Neural progenitor cell (in vitro differentiated cells): ENCODE data around the gene GRIK2. TPM values are rescaled to one million over a fixed set of nuclear protein-coding genes. Genes with fewer than 3 reads are reported as not detected.

Experiments
- DNase-seq: peaks from one replicate; pipeline ENCODE4 v3.0.0-alpha.2; 2016; ENCODE audit warnings: low spot score
- H2AFZ ChIP-seq: fragments of 200-600 bp; sonication (generic); replicated peaks from 2 replicates; pipeline ENCODE4 v1.6.1; 2016; ENCODE audit warnings: antibody characterized with exemption
- H3F3A ChIP-seq: fragments of 200-600 bp; sonication (generic); 2 replicates; pipeline ENCODE4 v1.6.1; 2016; ENCODE audit warnings: antibody characterized with exemption, low read depth
- H3K27ac ChIP-seq: fragments of 200-600 bp; sonication (generic); 2 replicates; pipeline ENCODE4 v1.5.1; 2016; ENCODE audit warnings: mild to moderate bottlenecking
- H3K27me3 ChIP-seq: fragments of 200-600 bp; sonication (generic); 2 replicates; pipeline ENCODE4 v1.6.1; 2016; ENCODE audit warnings: mild to moderate bottlenecking, moderate library complexity
- H3K36me3 ChIP-seq: fragments of 200-600 bp; sonication (generic); 2 replicates; pipeline ENCODE4 v1.5.1; 2016
- H3K4me1 ChIP-seq: fragments of 200-600 bp; sonication (generic); 2 replicates; pipeline ENCODE4 v1.6.1; 2016; ENCODE audit warnings: mixed run types
- H3K4me2 ChIP-seq: fragments of 200-600 bp; sonication (generic); 2 replicates; pipeline ENCODE4 v1.6.1; 2016
- H3K4me3 ChIP-seq: fragments of 200-600 bp; sonication (generic); 2 replicates; pipeline ENCODE4 v1.5.1; 2016
- H3K79me2 ChIP-seq: fragments of 200-600 bp; sonication (generic); 2 replicates; pipeline ENCODE4 v1.6.1; 2016; ENCODE audit warnings: low read depth
- H3K9ac ChIP-seq: fragments of 200-600 bp; sonication (generic); 2 replicates; pipeline ENCODE4 v1.6.1; 2016
- H3K9me3 ChIP-seq: fragments of 200-600 bp; sonication (generic); 2 replicates; pipeline ENCODE4 v1.5.1; 2016; ENCODE audit warnings: low read depth
- H4K20me1 ChIP-seq: fragments of 200-600 bp; sonication (generic); 2 replicates; pipeline ENCODE4 v1.6.1; 2016; ENCODE audit warnings: low read depth
- H3K27ac Mint-ChIP-seq: 3 replicates; pipeline ENCODE4 v1.8.0; 2021; ENCODE audit warnings: mixed read lengths
- H3K27me3 Mint-ChIP-seq: 2 replicates; pipeline ENCODE4 v1.8.0; 2022; ENCODE audit warnings: low read depth, mild to moderate bottlenecking, inconsistent platforms, moderate library complexity, mixed read lengths; ENCODE audit not compliant: insufficient read depth
- H3K36me3 Mint-ChIP-seq: 3 replicates; pipeline ENCODE4 v1.8.0; 2021; ENCODE audit warnings: mixed read lengths
- H3K4me1 Mint-ChIP-seq: 3 replicates; pipeline ENCODE4 v1.8.0; 2021; ENCODE audit warnings: mixed read lengths
- H3K4me3 Mint-ChIP-seq: 3 replicates; pipeline ENCODE4 v1.8.0; 2021; ENCODE audit warnings: mild to moderate bottlenecking, moderate library complexity, mixed read lengths
- H3K9me3 Mint-ChIP-seq: 3 replicates; pipeline ENCODE4 v1.8.0; 2020; ENCODE audit warnings: mixed read lengths
- CTCF ChIP-seq: fragments of 200-600 bp; sonication (generic); IDR thresholded peaks from 2 replicates; pipeline ENCODE4 v1.5.1; 2017; ENCODE audit warnings: antibody characterized with exemption, mild to moderate bottlenecking
- EZH2 ChIP-seq: fragments of 200-600 bp; sonication (generic); IDR thresholded peaks from 2 replicates; pipeline ENCODE4 v1.6.1; 2017; ENCODE audit warnings: antibody characterized with exemption, mild to moderate bottlenecking, moderate library complexity
- EZH2phosphoT487 ChIP-seq: fragments of 200-600 bp; sonication (generic); IDR thresholded peaks from 2 replicates; pipeline ENCODE4 v1.6.1; 2017; ENCODE audit warnings: antibody characterized with exemption
- total RNA-seq: library from RNA; depleted of rRNA; stranded (reverse); fragments of >200 nt; gene quantifications from 2 replicates; pipeline ENCODE4 v1.2.3, GENCODE V29; 2015; ENCODE audit warnings: low replicate concordance

GRIK2 gene
- total RNA-seq, 1 donor from 2014 or later = 0.88 TPM

- H3K9me3 Mint-ChIP-seq = no peaks in the 10 kb centered on the region
- no peak for DNase-seq
- Histone ChIP-seq H3K4me1 (no peaks in the 10 kb centered on the region), H2AFZ (no peak overlapping the region), H3K9me3 (no peaks in the 10 kb centered on the region), H3K27me3 (no peaks in the 10 kb centered on the region), H3K4me3 (no peak overlapping the region), H3K4me2 (no peak overlapping the region), H3K36me3 (no peaks in the 10 kb centered on the region), H3K79me2 (no peaks in the 10 kb centered on the region), H3F3A (no peaks in the 10 kb centered on the region), H4K20me1 (no peaks in the 10 kb centered on the region), H3K27ac (no peak overlapping the region), H3K9ac (no peak overlapping the region)
- no peak overlapping the region for H3K27ac Mint-ChIP-seq
- no peaks in the 10 kb centered on the region for H3K27me3 Mint-ChIP-seq
- TF ChIP-seq CTCF (no peak), EZH2 (no peak), EZH2phosphoT487 (no peak)
- H3K36me3 Mint-ChIP-seq = no peaks in the 10 kb centered on the region
- no peaks in the 10 kb centered on the region for H3K4me1 Mint-ChIP-seq
- H3K4me3 Mint-ChIP-seq = no peak overlapping the region
Observed at GRCh38 chr6:101577091-101577490, 183.6 kb downstream of the GRIK2 start.

GRCh38 chr6:101578306-101578705 is 184.8 kb downstream of the GRIK2 start:
- no peaks in the 10 kb centered on the region for H3K9me3 ChIP-seq
- no peaks in the 10 kb centered on the region for H3K27me3 ChIP-seq
- H3F3A ChIP-seq = no peaks in the 10 kb centered on the region
- Mint-ChIP-seq H3K4me3 (no peak overlapping the region), H3K36me3 (no peaks in the 10 kb centered on the region), H3K27ac (no peak overlapping the region), H3K9me3 (no peaks in the 10 kb centered on the region), H3K4me1 (no peaks in the 10 kb centered on the region), H3K27me3 (no peaks in the 10 kb centered on the region)
- TF ChIP-seq CTCF (no peak), EZH2phosphoT487 (no peak), EZH2 (no peak)
- H3K79me2 ChIP-seq = no peaks in the 10 kb centered on the region
- no peak overlapping the region for H3K9ac ChIP-seq
- DNase-seq = no peak
- peaks cover 7% of the 10 kb centered on the region for H3K4me1 ChIP-seq
- H4K20me1 ChIP-seq = no peaks in the 10 kb centered on the region
- H2AFZ ChIP-seq = no peak overlapping the region
- no peak overlapping the region for H3K4me3 ChIP-seq
- no peak overlapping the region for H3K4me2 ChIP-seq
- no peak overlapping the region for H3K27ac ChIP-seq
- H3K36me3 ChIP-seq = no peaks in the 10 kb centered on the region

- H3K4me1 ChIP-seq = peaks cover 8% of the 10 kb centered on the region
- no peaks in the 10 kb centered on the region for H3K36me3 Mint-ChIP-seq
- H3K9me3 Mint-ChIP-seq = no peaks in the 10 kb centered on the region
- peak overlapping the region; percentile 26 for H2AFZ ChIP-seq
- no peaks in the 10 kb centered on the region for H3K4me1 Mint-ChIP-seq
- H3K4me3 Mint-ChIP-seq = no peak overlapping the region
- H3K9ac ChIP-seq = no peak overlapping the region
- H3K27me3 ChIP-seq = no peaks in the 10 kb centered on the region
- no peaks in the 10 kb centered on the region for H3K79me2 ChIP-seq
- no peak for DNase-seq
- no peaks in the 10 kb centered on the region for H3K27me3 Mint-ChIP-seq
- H3K27ac ChIP-seq = no peak overlapping the region
- H3F3A ChIP-seq = no peaks in the 10 kb centered on the region
- no peaks in the 10 kb centered on the region for H4K20me1 ChIP-seq
- H3K4me3 ChIP-seq = no peak overlapping the region
- H3K27ac Mint-ChIP-seq = no peak overlapping the region
- no peaks in the 10 kb centered on the region for H3K36me3 ChIP-seq
- peak overlapping the region; percentile 38 for H3K4me2 ChIP-seq
- no peaks in the 10 kb centered on the region for H3K9me3 ChIP-seq
- TF ChIP-seq CTCF (no peak), EZH2 (no peak), EZH2phosphoT487 (no peak)
Observed at GRCh38 chr6:101582792-101583191, 189.3 kb downstream of the GRIK2 start.
